WTC11 (cell line): Measurements from ENCODE around the gene EDIL3. TPM values are rescaled to one million over a fixed set of nuclear protein-coding genes. Genes with fewer than 3 reads are reported as not detected.

Experiments used
- ATAC-seq: fragments of 200-7000 bp; cut with Tn5 transposase; 2 replicates; pipeline ENCODE4 v1.10.0; 2021; ENCODE audit warnings: mild to moderate bottlenecking, moderate library complexity
- CTCF ChIA-PET: fragments of 300-600 bp; sonication (Branson Sonifier 250); formaldehyde crosslinking; loops from one replicate; lab custom pipeline; 2021; ENCODE audit warnings: antibody characterized with exemption; lab: Charles Lee
- POLR2A ChIA-PET: fragments of 350-600 bp; sonication (Branson Sonifier 250); formaldehyde crosslinking; loops from one replicate; lab custom pipeline; 2021; ENCODE audit warnings: antibody characterized with exemption; lab: Charles Lee
- DNase-seq: peaks from one replicate; pipeline ENCODE4 v3.0.0; 2021; ENCODE audit warnings: low spot score
- H3K27ac Mint-ChIP-seq: 2 replicates; pipeline ENCODE4 v1.8.0; 2021; ENCODE audit warnings: mixed read lengths
- H3K27me3 Mint-ChIP-seq: 2 replicates; pipeline ENCODE4 v1.8.0; 2021; ENCODE audit warnings: low read depth, mild to moderate bottlenecking, moderate library complexity, mixed read lengths
- H3K36me3 Mint-ChIP-seq: 2 replicates; pipeline ENCODE4 v1.8.0; 2021; ENCODE audit warnings: mixed read lengths
- H3K4me1 Mint-ChIP-seq: 2 replicates; pipeline ENCODE4 v1.8.0; 2022; ENCODE audit warnings: mixed read lengths
- H3K4me3 Mint-ChIP-seq: 2 replicates; pipeline ENCODE4 v1.8.0; 2021; ENCODE audit warnings: mild to moderate bottlenecking, moderate library complexity, mixed read lengths
- H3K9me3 Mint-ChIP-seq: 2 replicates; pipeline ENCODE4 v1.8.0; 2021; ENCODE audit warnings: mixed read lengths
- CREM ChIP-seq: sonication (generic); formaldehyde crosslinking; IDR thresholded peaks from 2 replicates; pipeline ENCODE4 v1.8.1; 2022; ENCODE audit warnings: mild to moderate bottlenecking, missing genetic modification reagents, moderate library complexity
- E2F1 ChIP-seq: sonication (generic); formaldehyde crosslinking; IDR thresholded peaks from 2 replicates; pipeline ENCODE4 v1.8.0; 2022; ENCODE audit warnings: mild to moderate bottlenecking, missing genetic modification reagents
- E2F4 ChIP-seq: sonication (generic); formaldehyde crosslinking; IDR thresholded peaks from 2 replicates; pipeline ENCODE4 v1.8.1; 2022; ENCODE audit warnings: low read depth, mild to moderate bottlenecking, moderate library complexity, missing genetic modification reagents, borderline replicate concordance
- ERG ChIP-seq: fragments of 250-450 bp; sonication (Bioruptor Pico); IDR thresholded peaks from 2 replicates; pipeline ENCODE4 v1.8.0; 2021; ENCODE audit warnings: mild to moderate bottlenecking
- ESRRA ChIP-seq: sonication (generic); formaldehyde crosslinking; IDR thresholded peaks from 2 replicates; pipeline ENCODE4 v1.8.1; 2022; ENCODE audit warnings: mild to moderate bottlenecking, missing genetic modification reagents, borderline replicate concordance
- FOXJ3 ChIP-seq: sonication (generic); formaldehyde crosslinking; IDR thresholded peaks from 2 replicates; pipeline ENCODE4 v1.9.0; 2021; ENCODE audit warnings: missing genetic modification reagents, mild to moderate bottlenecking, borderline replicate concordance
- HMGA2 ChIP-seq: fragments of 250-450 bp; sonication (Bioruptor Pico); IDR thresholded peaks from 2 replicates; pipeline ENCODE4 v1.4.0; 2021; ENCODE audit warnings: mild to moderate bottlenecking, moderate library complexity
- IRF2 ChIP-seq: sonication (generic); formaldehyde crosslinking; IDR thresholded peaks from 2 replicates; pipeline ENCODE4 v1.8.0; 2022; ENCODE audit warnings: low read depth, missing genetic modification reagents, borderline replicate concordance
- JAZF1 ChIP-seq: fragments of 250-450 bp; sonication (Bioruptor Pico); IDR thresholded peaks from 2 replicates; pipeline ENCODE4 v1.9.0; 2021; ENCODE audit warnings: moderate library complexity, mild to moderate bottlenecking, inconsistent platforms
- JUN ChIP-seq: sonication (generic); formaldehyde crosslinking; IDR thresholded peaks from 2 replicates; pipeline ENCODE4 v1.8.0; 2023; ENCODE audit warnings: mild to moderate bottlenecking, missing genetic modification reagents
- MXD4 ChIP-seq: fragments of 250-450 bp; sonication (Bioruptor Pico); IDR thresholded peaks from 2 replicates; pipeline ENCODE4 v1.8.0; 2021; ENCODE audit warnings: mild to moderate bottlenecking, moderate library complexity, borderline replicate concordance
- MYBL2 ChIP-seq: sonication (generic); formaldehyde crosslinking; IDR thresholded peaks from 2 replicates; pipeline ENCODE4 v1.8.1; 2023; ENCODE audit warnings: mild to moderate bottlenecking, moderate library complexity, missing genetic modification reagents
- RORB ChIP-seq: fragments of 250-450 bp; sonication (Bioruptor Pico); IDR thresholded peaks from 2 replicates; pipeline ENCODE4 v1.9.0; 2021; ENCODE audit warnings: mild to moderate bottlenecking
- SOX15 ChIP-seq: fragments of 250-450 bp; sonication (Bioruptor Pico); IDR thresholded peaks from 2 replicates; pipeline ENCODE4 v1.9.0; 2021; ENCODE audit warnings: mild to moderate bottlenecking
- TEAD4 ChIP-seq: sonication (generic); formaldehyde crosslinking; IDR thresholded peaks from 2 replicates; pipeline ENCODE4 v1.8.0; 2022; ENCODE audit warnings: mild to moderate bottlenecking, missing genetic modification reagents
- ZMAT4 ChIP-seq: fragments of 250-450 bp; sonication (Bioruptor Pico); IDR thresholded peaks from 2 replicates; pipeline ENCODE4 v1.9.0; 2021; ENCODE audit warnings: mild to moderate bottlenecking
- ZNF121 ChIP-seq: sonication (generic); formaldehyde crosslinking; IDR thresholded peaks from 2 replicates; pipeline ENCODE4 v1.8.0; 2023; ENCODE audit warnings: missing genetic modification reagents
- ZNF138 ChIP-seq: sonication (generic); formaldehyde crosslinking; conservative IDR thresholded peaks from 2 replicates; pipeline ENCODE4 v1.8.1; 2022; ENCODE audit warnings: mild to moderate bottlenecking, moderate library complexity, missing genetic modification reagents
- ZNF263 ChIP-seq: sonication (generic); formaldehyde crosslinking; IDR thresholded peaks from 2 replicates; pipeline ENCODE4 v1.8.1; 2022; ENCODE audit warnings: low read depth, mild to moderate bottlenecking, moderate library complexity, missing genetic modification reagents
- ZSCAN18 ChIP-seq: fragments of 250-450 bp; sonication (Bioruptor Pico); IDR thresholded peaks from 2 replicates; pipeline ENCODE4 v2.1.2; 2022; ENCODE audit warnings: mild to moderate bottlenecking, moderate library complexity
- total RNA-seq: library from RNA; stranded (reverse); gene quantifications from 3 replicates; pipeline ENCODE4 v1.2.3, GENCODE V29; 2021

Gene EDIL3
- total RNA-seq, 1 experiment from 2014 or later = 48.3 TPM

GRCh38 chr5:83914199-83914598, 470.5 kb downstream of the EDIL3 start:
- no peaks in the 10 kb centered on the region for H3K9me3 Mint-ChIP-seq
- DNase-seq = no peak
- H3K27me3 Mint-ChIP-seq = no peaks in the 10 kb centered on the region
- CTCF ChIA-PET = interaction anchor here (2.2 kb wide), 1 partner anchor 12 kb away, joined by 9 read pairs; no protein-coding TSS in a partner anchor
- H3K4me3 Mint-ChIP-seq = no peak overlapping the region
- TF ChIP-seq JUN (CRISPR knock-in tag) (no peak), ERG (no peak), ZNF263 (CRISPR knock-in tag) (no peak)
- no peak for ATAC-seq
- no peaks in the 10 kb centered on the region for H3K36me3 Mint-ChIP-seq
- POLR2A ChIA-PET = no interaction called here
- no peak overlapping the region for H3K27ac Mint-ChIP-seq
- peaks cover 13% of the 10 kb centered on the region for H3K4me1 Mint-ChIP-seq

- H3K9me3 Mint-ChIP-seq = no peaks in the 10 kb centered on the region
- ChIA-PET CTCF (interaction anchor here (1.7 to 2.2 kb wide), 2 partner anchors 13 to 14 kb away, joined by 5 to 9 read pairs; no protein-coding TSS in a partner anchor), POLR2A (no interaction called here)
- peaks cover 7% of the 10 kb centered on the region for H3K4me1 Mint-ChIP-seq
- no peaks in the 10 kb centered on the region for H3K27me3 Mint-ChIP-seq
- H3K27ac Mint-ChIP-seq = no peak overlapping the region
- DNase-seq = no peak
- no peaks in the 10 kb centered on the region for H3K36me3 Mint-ChIP-seq
- H3K4me3 Mint-ChIP-seq = no peak overlapping the region
- TF ChIP-seq SOX15 (CRISPR knock-in tag) (no peak), MXD4 (CRISPR knock-in tag) (no peak), JAZF1 (CRISPR knock-in tag) (no peak), E2F4 (CRISPR knock-in tag) (no peak), ZSCAN18 (CRISPR knock-in tag) (no peak), ZNF263 (CRISPR knock-in tag) (no peak), RORB (no peak), ZNF121 (CRISPR knock-in tag) (no peak), JUN (CRISPR knock-in tag) (no peak), ESRRA (no peak), IRF2 (CRISPR knock-in tag) (no peak), HMGA2 (no peak), FOXJ3 (CRISPR knock-in tag) (no peak), E2F1 (CRISPR knock-in tag) (no peak), ZNF138 (CRISPR knock-in tag) (no peak), MYBL2 (no peak), ZMAT4 (CRISPR knock-in tag) (no peak), CREM (CRISPR knock-in tag) (no peak), TEAD4 (CRISPR knock-in tag) (no peak)
- ATAC-seq = no peak
Observed at GRCh38 chr5:83913593-83913992, 471.1 kb downstream of the EDIL3 start.
